IPS-18a (cell line): ENCODE data around the gene SPATA19.
"Not testable (repeated sequence)": the region's sequence is repeated elsewhere in the genome, so short reads cannot be mapped to it uniquely, and the experiment has no call there.

Source experiments
- H3K27ac ChIP-seq: one replicate; pipeline ENCODE4 v1.5.1; 2013; ENCODE audit warnings: low read length
- H3K27me3 ChIP-seq: one replicate; pipeline ENCODE4 v1.6.1; 2013; ENCODE audit warnings: mild to moderate bottlenecking, low read length; ENCODE audit not compliant: control insufficient read depth, insufficient read depth
- H3K36me3 ChIP-seq: one replicate; pipeline ENCODE4 v1.6.1; 2013; ENCODE audit warnings: low read depth, low read length; ENCODE audit not compliant: control insufficient read depth
- H3K4me1 ChIP-seq: one replicate; pipeline ENCODE4 v1.6.1; 2013; ENCODE audit warnings: low read depth, low read length; ENCODE audit not compliant: control insufficient read depth
- H3K4me3 ChIP-seq: one replicate; pipeline ENCODE4 v1.5.1; 2013; ENCODE audit warnings: low read length
- H3K9ac ChIP-seq: one replicate; pipeline ENCODE4 v1.6.1; 2013; ENCODE audit warnings: mild to moderate bottlenecking, low read length, moderate library complexity
- H3K9me3 ChIP-seq: one replicate; pipeline ENCODE4 v1.6.1; 2013; ENCODE audit warnings: low read depth, low read length; ENCODE audit not compliant: control insufficient read depth

SPATA19 gene

DNA sequence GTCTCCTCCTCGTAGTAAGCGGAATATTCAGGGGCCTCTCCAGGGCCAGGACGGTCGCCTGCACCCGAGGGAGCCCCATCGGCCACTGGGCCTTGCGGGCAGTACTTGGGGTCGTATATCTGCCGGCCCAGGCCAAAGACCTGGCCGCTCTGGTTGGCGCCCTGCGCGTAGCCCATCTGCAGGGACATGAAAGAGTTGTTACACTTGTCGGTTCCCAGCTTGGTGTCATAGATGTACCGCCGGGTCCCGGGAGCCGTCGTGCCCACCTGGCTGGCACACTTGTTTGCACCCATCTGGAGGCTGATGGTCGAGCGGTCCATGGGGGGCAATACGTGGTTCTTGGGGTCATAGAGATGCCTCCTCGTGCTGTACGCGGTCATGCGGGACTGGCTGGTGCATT, 19.4 kb upstream of the SPATA19 start:
- Histone ChIP-seq H3K36me3 (no peaks in the 10 kb centered on the region), H3K27ac (no peak overlapping the region), H3K9me3 (no peaks in the 10 kb centered on the region), H3K4me1 (no peaks in the 10 kb centered on the region), H3K27me3 (no peaks in the 10 kb centered on the region), H3K9ac (no peak overlapping the region), H3K4me3 (no peak overlapping the region)

DNA sequence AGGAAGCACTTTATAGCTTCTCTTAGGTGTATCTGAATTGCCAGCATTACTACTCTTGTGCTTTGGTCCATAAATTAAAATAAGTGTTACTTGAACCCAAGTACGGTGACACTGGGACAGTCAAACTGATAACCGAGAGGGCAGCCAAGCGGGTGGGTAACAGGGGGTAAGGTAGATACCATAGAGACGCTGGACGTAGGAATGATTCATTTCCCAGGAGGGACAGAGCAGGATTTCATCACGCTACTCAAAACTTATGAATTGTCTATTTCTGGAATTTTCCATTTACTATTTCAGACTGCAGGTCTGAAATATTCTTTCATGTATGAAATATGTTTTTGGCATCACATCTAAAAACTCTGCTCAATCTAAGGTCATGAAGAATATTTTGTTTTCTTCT, 14.8 kb upstream of the SPATA19 start:
- H3K27me3 ChIP-seq = no peaks in the 10 kb centered on the region
- H3K9me3 ChIP-seq = no peaks in the 10 kb centered on the region
- H3K4me1 ChIP-seq = peaks cover 1% of the 10 kb centered on the region
- no peak overlapping the region for H3K9ac ChIP-seq
- no peak overlapping the region for H3K4me3 ChIP-seq
- no peaks in the 10 kb centered on the region for H3K36me3 ChIP-seq
- no peak overlapping the region for H3K27ac ChIP-seq

DNA sequence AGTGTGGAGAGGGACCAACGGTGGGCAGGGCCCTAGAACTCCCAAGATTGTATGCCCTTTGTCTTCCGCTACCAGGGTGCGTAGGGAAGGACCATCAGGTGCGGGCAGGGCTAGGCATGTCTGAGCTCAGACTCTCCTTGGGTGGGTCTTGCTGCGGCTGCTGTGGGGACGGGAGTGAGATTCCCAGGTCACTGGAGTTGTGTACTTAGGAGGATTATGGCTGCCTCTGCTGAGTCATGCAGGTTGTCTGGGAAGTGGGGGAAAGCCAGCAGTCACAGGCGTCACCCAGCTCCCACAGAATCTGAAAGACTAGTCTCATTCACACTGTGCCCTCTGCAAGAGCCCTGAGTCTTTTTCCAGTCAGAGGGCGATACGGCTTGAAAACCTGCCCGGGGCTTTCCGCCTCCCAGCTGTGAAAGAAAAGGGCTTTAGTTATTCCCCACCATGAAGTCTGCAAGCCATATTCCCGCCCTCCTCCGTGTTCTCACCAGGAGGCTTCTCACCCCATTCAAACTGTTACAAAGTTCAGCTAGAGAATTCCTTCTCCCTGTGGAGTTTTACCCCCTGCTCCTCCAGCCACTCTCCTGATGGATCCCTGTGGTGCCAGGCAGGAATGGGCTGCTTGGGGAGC, 9.1 kb upstream of the SPATA19 start:
- H3K9me3 ChIP-seq, H3K27me3 ChIP-seq, H3K9ac ChIP-seq, H3K36me3 ChIP-seq, H3K4me3 ChIP-seq: not testable (repeated sequence)
- H3K27ac ChIP-seq = peak overlapping the region; percentile 84
- peaks cover 16% of the 10 kb centered on the region for H3K4me1 ChIP-seq

DNA sequence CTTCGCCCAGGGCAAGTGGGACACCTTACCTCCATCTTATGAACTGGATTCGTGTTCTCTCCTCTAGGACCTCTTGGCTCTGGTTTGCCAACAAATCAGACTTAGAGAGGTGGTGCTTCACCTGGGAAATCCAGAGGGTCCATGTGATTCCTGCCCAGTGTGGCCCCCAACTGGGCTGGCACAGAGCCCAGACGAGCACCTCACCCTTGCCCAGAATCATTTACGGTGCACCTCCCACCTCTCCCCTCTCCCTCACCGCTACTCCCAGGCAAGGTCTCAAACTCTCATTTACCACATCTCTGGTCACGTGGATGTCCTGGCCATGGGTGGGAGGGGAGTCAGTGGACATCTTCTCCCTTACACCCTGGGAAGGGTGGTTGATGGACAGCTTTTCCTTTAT, 1.1 kb downstream of the SPATA19 start:
- Histone ChIP-seq H3K4me3 (no peak overlapping the region), H3K27ac (no peak overlapping the region), H3K27me3 (no peaks in the 10 kb centered on the region), H3K36me3 (no peaks in the 10 kb centered on the region), H3K9me3 (no peaks in the 10 kb centered on the region), H3K9ac (no peak overlapping the region), H3K4me1 (no peaks in the 10 kb centered on the region)

DNA sequence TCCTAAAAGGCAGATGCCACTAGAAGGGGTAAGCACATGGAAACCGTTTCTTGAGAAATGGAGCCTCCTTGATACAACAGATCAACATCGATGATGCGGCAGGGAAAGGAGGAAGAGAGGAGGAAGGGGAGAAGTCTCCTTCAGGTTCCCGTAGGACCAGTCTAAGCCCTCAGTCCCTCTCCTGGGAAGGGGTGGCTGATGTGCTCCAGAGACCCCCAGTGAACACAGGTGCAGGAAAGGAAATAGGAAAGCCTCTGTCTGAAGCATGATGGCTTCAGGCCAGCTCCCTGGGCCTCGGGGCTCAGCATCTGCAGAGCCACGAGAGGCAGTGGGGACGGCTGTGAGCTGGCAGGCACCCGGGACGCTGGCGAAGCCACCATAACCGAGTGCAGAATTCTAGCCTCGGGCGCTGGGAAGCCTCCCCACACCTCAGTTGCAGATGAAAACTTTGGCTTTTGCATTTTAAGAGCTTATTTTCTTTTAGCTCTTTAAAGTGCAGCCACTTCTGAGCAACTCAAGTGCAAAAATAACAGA, 1.8 kb downstream of the SPATA19 start:
- Histone ChIP-seq H3K9me3 (no peaks in the 10 kb centered on the region), H3K27me3 (no peaks in the 10 kb centered on the region), H3K36me3 (no peaks in the 10 kb centered on the region), H3K27ac (no peak overlapping the region), H3K4me3 (no peak overlapping the region), H3K4me1 (no peaks in the 10 kb centered on the region), H3K9ac (no peak overlapping the region)

DNA sequence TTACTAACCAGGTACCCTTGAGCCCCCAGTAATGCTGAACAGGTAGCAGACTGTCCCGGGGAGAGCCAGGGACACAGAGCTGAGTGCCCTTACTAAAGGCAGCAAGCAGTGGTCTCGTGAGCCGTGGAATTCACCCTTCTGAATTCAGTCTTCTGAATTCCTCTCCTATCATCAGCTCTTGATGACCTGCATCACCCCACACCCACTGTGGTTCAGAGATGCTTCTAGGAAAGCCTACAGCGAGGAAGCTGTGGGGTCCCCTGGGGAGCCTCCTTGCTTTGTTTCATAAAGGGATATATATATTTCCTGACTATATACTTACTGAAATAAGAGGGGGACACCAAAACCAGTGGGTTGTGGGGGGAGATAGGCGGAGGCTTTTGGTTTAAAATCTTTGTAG, 2.6 kb downstream of the SPATA19 start:
- no peaks in the 10 kb centered on the region for H3K36me3 ChIP-seq
- no peaks in the 10 kb centered on the region for H3K27me3 ChIP-seq
- H3K4me1 ChIP-seq = no peaks in the 10 kb centered on the region
- no peak overlapping the region for H3K4me3 ChIP-seq
- H3K9ac ChIP-seq = no peak overlapping the region
- H3K9me3 ChIP-seq = no peaks in the 10 kb centered on the region
- no peak overlapping the region for H3K27ac ChIP-seq

DNA sequence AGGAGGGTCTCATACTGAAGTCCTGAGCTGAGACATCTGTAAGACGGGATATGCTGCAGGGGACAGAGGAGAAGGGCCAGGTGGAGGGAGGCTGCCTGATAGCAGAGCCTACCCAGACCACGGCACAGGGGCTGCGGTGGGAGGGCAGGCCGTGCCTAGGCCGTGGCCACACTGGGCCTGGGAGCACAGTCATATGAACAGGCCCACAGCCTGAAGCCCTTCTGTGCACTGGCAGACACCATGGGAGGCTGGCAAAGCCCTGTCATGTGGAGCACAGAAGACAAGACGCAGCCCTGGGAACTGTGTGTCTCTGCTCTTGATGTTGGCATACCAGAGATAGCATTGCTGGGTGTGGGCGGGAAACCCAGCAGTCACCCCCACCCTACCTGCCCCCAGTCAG, 3.3 kb downstream of the SPATA19 start:
- Histone ChIP-seq H3K4me3 (no peak overlapping the region), H3K9ac (no peak overlapping the region), H3K27me3 (no peaks in the 10 kb centered on the region), H3K4me1 (no peaks in the 10 kb centered on the region), H3K9me3 (no peaks in the 10 kb centered on the region), H3K36me3 (no peaks in the 10 kb centered on the region), H3K27ac (no peak overlapping the region)

DNA sequence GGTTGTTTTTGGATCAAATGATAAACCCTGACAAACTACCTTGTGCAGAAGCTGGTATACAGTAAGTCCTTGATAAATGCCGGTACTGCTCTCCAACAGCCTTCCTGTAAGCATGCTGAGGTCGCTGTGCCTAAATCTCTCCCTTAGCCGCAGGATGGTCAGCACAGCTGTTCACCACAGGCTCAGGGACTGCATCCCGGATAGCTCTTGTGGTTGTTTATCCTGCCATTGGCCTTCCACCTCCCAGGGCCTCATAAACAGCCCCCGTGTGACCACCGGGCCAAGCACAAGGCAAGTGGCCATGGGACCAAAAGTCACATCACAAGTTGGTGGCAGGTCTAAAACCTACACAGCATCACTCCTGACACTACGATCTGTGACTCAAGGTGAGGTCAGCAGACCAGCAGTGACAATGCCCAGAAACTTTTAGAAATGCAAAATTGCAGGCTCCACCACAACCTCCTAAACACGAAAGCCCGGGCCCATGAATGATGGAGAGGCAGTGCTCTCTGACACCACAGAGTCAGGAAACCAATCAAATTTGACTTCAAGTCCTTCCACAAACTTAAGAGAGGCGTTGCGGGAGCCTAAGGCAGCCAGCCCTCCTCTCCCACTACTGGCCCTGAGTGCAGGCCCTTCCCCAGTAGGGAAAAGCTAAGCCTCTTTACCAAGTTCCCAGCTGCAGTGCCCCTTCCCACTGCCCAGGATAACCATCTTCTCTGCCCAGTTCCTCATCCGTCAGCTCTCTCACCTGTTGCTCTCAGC, 3.9 kb downstream of the SPATA19 start:
- Histone ChIP-seq H3K27me3 (no peaks in the 10 kb centered on the region), H3K4me1 (no peaks in the 10 kb centered on the region), H3K9me3 (no peaks in the 10 kb centered on the region), H3K9ac (no peak overlapping the region), H3K27ac (no peak overlapping the region), H3K36me3 (no peaks in the 10 kb centered on the region), H3K4me3 (no peak overlapping the region)

DNA sequence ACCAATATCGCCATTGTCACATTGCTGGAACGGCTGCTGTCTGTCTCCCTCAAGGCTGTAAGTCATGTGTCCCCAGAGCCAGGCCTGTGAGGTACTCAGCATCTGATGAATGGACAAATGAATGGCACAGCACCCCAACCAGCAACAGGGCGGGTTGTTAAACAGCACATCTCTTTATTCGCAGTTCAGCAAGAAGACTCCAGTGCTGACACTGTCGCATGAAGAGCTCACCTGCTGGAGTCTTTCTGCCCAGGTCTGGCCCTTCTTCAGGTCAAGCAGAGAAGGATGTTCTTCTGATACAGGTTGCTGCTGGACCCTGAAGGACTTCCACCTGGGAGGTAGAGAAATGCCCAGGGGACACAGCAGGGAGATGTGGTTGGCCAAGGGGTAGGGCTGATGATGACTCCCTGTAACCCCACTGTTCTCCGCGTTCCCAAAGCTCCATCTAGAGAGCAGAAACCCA, 4.8 kb downstream of the SPATA19 start:
- Histone ChIP-seq H3K9ac (no peak overlapping the region), H3K27ac (no peak overlapping the region), H3K9me3 (no peaks in the 10 kb centered on the region), H3K36me3 (no peaks in the 10 kb centered on the region), H3K4me1 (no peaks in the 10 kb centered on the region), H3K27me3 (no peaks in the 10 kb centered on the region), H3K4me3 (no peak overlapping the region)

DNA sequence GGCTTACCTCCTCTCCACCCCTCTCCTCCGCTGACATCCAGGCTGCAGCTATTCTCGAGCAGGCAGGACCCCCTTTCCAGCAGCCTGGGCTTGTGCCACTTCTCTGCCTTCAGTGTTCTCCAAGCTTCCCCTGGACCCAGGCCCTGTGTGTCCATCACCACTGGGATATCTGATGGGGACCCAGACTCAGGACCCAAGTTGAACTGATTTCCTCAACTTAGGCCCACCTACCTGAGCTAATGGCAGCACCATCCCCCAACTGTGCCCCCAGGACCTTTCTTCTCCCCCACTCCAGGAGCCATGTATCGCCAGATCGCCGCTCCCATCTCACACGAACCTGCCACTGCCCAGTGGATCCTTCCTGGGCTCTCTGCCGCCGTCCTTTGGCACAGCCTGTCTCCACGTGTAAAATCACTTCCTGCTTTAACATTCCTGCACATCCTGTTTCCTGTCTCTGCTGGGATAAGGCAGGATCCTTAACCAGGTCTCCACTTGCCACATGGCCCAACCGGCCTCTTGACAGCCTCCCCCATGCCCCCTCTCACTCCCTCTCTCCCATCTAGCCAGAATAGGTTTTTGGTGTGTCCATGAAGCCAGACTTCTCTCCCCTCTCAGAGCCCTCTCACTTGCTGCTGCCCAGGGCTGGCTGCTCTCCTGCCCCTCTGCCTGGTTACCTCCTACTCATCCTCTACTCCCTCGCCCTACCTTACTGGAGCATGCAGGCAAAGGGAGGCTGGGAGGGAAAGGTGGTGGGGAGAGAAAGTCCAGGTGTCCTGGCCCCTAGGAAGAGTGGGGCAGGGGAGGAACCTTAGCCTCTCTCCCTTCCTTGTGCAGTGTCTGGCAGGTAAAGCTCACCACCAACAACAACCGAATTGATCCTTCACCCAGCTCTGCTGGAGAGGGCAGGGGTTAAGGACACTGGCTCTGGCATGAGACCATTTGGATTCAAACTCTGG, 9.4 kb downstream of the SPATA19 start:
- Histone ChIP-seq H3K27ac (no peak overlapping the region), H3K4me3 (no peak overlapping the region), H3K9ac (no peak overlapping the region), H3K36me3 (no peaks in the 10 kb centered on the region), H3K9me3 (no peaks in the 10 kb centered on the region), H3K4me1 (no peaks in the 10 kb centered on the region), H3K27me3 (no peaks in the 10 kb centered on the region)
